Measurements from ENCODE around the gene CPEB2.

DNA sequence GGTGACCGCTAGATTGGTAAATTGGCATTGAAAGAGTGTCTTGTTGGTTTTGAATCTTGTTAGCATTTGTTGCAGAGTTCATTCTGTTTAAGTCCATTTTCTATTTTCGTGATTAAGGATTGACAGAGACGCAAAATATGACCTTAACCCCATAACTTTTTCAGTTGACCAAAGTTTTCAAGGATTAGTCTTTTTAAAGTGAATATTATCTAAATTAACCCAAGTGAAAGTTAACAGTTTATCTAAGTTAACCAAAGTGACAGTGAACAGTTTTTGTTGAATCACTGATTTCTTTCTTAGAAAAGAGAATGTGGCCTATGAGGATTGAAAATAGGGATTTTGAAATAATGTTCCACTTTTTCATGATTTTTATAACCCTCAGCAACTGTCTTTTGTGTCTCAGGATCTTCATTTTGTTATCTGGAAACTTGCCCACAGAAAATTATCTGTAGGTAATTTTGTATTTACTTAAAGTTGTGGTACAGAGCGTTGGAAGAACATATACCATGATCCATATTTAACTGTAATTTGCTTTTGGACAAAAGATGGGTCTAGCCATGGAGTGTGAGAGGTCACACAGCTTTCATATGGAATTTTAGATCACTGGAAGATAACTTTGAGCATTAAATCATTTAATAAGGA lies 3.3 kb downstream of the CPEB2 start:
- no peak for TF ChIP-seq EZH2 (IDR thresholded peaks at IDR 0.05; ENCODE audit: insufficient read depth, poor library complexity, severe bottlenecking)
- no peak for TF ChIP-seq EZH2phosphoT487 (IDR thresholded peaks at IDR 0.05; ENCODE audit: insufficient read depth, low read depth)
